Activated CD8-positive, alpha-beta T cell treated with anti-CD3 and anti-CD28 coated beads for 36 hours (primary cell): Measurements from ENCODE around the gene CCDC6. TPM values are rescaled to one million over a fixed set of nuclear protein-coding genes. Genes with fewer than 3 reads are reported as not detected.

Experiments used
- ATAC-seq: fragments of 200-7000 bp; cut with Tn5 transposase; one replicate; pipeline ENCODE4 v1.10.0; 2021; ENCODE audit warnings: mild to moderate bottlenecking, moderate library complexity
- CTCF ChIA-PET: fragments of 350-600 bp; sonication (Branson Sonifier 250); formaldehyde crosslinking; loops from one replicate; lab custom pipeline; 2021; ENCODE audit warnings: antibody characterized with exemption; lab: Charles Lee
- POLR2A ChIA-PET: fragments of 350-600 bp; sonication (Branson Sonifier 250); formaldehyde crosslinking; loops from one replicate; lab custom pipeline; 2021; ENCODE audit warnings: antibody characterized with exemption; lab: Charles Lee
- DNase-seq: peaks from one replicate; pipeline ENCODE4 v3.0.0-alpha.2; 2020
- H3K27ac Mint-ChIP-seq: one replicate; pipeline ENCODE4 v1.8.0; 2021; ENCODE audit warnings: mild to moderate bottlenecking, mixed read lengths
- H3K27me3 Mint-ChIP-seq: one replicate; pipeline ENCODE4 v1.8.0; 2021; ENCODE audit warnings: mixed read lengths
- H3K36me3 Mint-ChIP-seq: one replicate; pipeline ENCODE4 v1.8.0; 2021; ENCODE audit warnings: low read depth, mixed read lengths
- H3K4me1 Mint-ChIP-seq: one replicate; pipeline ENCODE4 v1.8.0; 2021; ENCODE audit warnings: low read depth, mixed read lengths
- H3K4me3 Mint-ChIP-seq: one replicate; pipeline ENCODE4 v1.8.0; 2021; ENCODE audit warnings: mild to moderate bottlenecking, moderate library complexity, mixed read lengths
- H3K9me3 Mint-ChIP-seq: one replicate; pipeline ENCODE4 v1.8.0; 2021; ENCODE audit warnings: mixed read lengths
- CTCF ChIP-seq: fragments of 200-600 bp; IDR thresholded peaks from one replicate; pipeline ENCODE4 v1.8.0; 2022; ENCODE audit warnings: antibody characterized with exemption, mild to moderate bottlenecking
- intact Hi-C: fragments of 100-400 bp; cut with micrococcal nuclease; formaldehyde crosslinking; loops from one replicate; pipeline ENCODE4 v1.10.0; 2022
- total RNA-seq, 2 experiments: library from RNA; stranded (reverse); gene quantifications; one replicate each; pipeline ENCODE4 v1.2.3, GENCODE V29; 2021

Gene CCDC6
- total RNA-seq, 2 experiments from 2014 or later, result 34.8 to 35.8 TPM

DNA sequence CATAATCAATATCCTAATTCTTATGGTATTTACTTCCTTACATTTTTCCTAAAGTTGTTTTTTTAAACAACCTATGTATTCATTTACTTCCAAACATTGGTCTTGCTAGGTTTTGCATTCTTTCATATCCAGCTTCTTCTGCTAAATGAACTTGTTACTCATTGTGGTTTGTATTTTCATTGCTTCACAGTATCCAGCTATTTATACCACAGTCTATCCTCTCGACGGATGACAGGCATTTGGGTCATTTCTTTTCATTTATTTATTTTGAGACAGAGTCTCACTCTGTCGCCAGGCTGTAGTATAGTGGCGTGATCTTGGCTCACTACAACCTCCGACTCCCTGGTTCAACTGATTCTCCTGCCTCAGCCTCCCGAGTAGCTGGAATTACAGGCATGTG lies 66.8 kb downstream of the CCDC6 start:
- intact Hi-C loops, result no loop called here
- ChIA-PET CTCF (interaction anchor here (1.0 to 2.0 kb wide), 2 partner anchors 9 to 69 kb away, joined by 3 to 7 read pairs; no protein-coding TSS in a partner anchor), POLR2A (no interaction called here)
- Mint-ChIP-seq H3K9me3 (no peaks in the 10 kb centered on the region), H3K36me3 (peaks cover 30% of the 10 kb centered on the region), H3K4me3 (no peak overlapping the region), H3K4me1 (peaks cover 18% of the 10 kb centered on the region), H3K27me3 (no peaks in the 10 kb centered on the region), H3K27ac (no peak overlapping the region)
- TF ChIP-seq CTCF, result no peak
- DNase-seq, result no peak
- ATAC-seq, result no peak

DNA sequence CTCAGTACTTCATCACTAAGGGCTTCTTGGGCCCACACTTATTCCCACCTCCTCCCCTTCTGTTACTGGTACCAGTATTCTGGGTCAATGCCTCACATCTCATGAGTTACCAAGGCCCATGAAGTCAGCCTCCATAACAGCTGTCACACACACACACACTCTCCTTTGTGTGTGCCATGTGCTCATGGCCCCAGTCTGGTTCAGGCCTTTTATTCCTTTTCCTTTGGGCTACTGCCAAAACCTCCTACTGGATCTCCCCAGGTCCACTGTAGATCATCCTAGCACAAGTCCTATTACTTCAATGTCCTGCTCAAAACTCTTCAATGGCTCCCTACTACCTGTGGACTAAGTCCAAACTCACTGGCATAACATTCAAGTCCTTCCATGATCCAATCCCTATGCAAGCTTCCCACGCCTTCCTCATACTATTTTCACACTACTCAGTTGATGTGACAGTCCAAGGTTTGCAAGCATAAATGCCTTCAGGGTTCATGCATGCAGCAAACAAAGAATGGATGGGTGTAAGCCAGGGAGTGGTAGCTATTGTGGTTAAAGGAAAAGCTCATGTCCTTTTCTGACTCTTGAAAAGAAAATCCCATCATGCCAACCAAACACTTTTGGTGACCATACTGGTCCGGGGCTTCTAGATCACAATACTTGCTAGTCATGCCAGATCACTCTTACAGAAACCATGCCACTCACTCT lies 68.1 kb downstream of the CCDC6 start:
- Mint-ChIP-seq H3K9me3 (no peaks in the 10 kb centered on the region), H3K27me3 (no peaks in the 10 kb centered on the region), H3K27ac (no peak overlapping the region), H3K4me3 (no peak overlapping the region), H3K36me3 (peaks cover 25% of the 10 kb centered on the region), H3K4me1 (peaks cover 19% of the 10 kb centered on the region)
- intact Hi-C loops, result no loop called here
- TF ChIP-seq CTCF, result no peak
- ChIA-PET POLR2A (interaction anchor here (0.6 to 1.9 kb wide), 3 partner anchors 20 to 68 kb away, joined by 3 to 7 read pairs (median 4); partner anchors contain the start of gene CCDC6), CTCF (interaction anchor here (1.3 to 2.0 kb wide), 2 partner anchors 8 to 68 kb away, joined by 3 to 7 read pairs; partner anchors contain the start of gene CCDC6)
- ATAC-seq (no peak), DNase-seq (no peak)

GRCh38 chr10:59833810-59834209 lies 72.5 kb downstream of the CCDC6 start:
- Mint-ChIP-seq H3K4me1 (peaks cover 41% of the 10 kb centered on the region), H3K27ac (no peak overlapping the region), H3K36me3 (peaks cover 36% of the 10 kb centered on the region), H3K4me3 (no peak overlapping the region), H3K27me3 (no peaks in the 10 kb centered on the region), H3K9me3 (no peaks in the 10 kb centered on the region)
- DNase-seq (no peak), ATAC-seq (no peak)
- ChIA-PET POLR2A (interaction anchor here (0.6 kb wide), 1 partner anchor 189 kb away, joined by 3 read pairs; no protein-coding TSS in a partner anchor), CTCF (interaction anchor here (0.6 to 2.8 kb wide), 3 partner anchors 31 to 74 kb away, joined by 3 to 14 read pairs (median 4); partner anchors contain the start of gene CCDC6)
- TF ChIP-seq CTCF, result no peak
- intact Hi-C loops, result no loop called here

GRCh38 chr10:59832506-59832905 lies 73.8 kb downstream of the CCDC6 start:
- TF ChIP-seq CTCF, result no peak
- ATAC-seq (no peak), DNase-seq (no peak)
- POLR2A ChIA-PET, result no interaction called here
- Mint-ChIP-seq H3K4me1 (peaks cover 41% of the 10 kb centered on the region), H3K9me3 (no peaks in the 10 kb centered on the region), H3K27ac (no peak overlapping the region), H3K36me3 (peaks cover 34% of the 10 kb centered on the region), H3K4me3 (no peak overlapping the region), H3K27me3 (no peaks in the 10 kb centered on the region)
- intact Hi-C loops, result no loop called here
- CTCF ChIA-PET, result interaction anchor here (1.2 to 2.7 kb wide), 4 partner anchors 8 to 207 kb away, joined by 3 to 25 read pairs (median 10); partner anchors contain the start of gene CCDC6
